OCI-LY7 (cell line): ENCODE measurements around the gene GFY.

Experiments
- CTCF ChIP-seq: fragments of 200-600 bp; sonication (generic); conservative IDR thresholded peaks from 2 replicates; pipeline ENCODE4 v1.5.1; 2014; ENCODE audit warnings: mild to moderate bottlenecking, antibody characterized with exemption, low read length, moderate library complexity, mixed read lengths
- EZH2phosphoT487 ChIP-seq: fragments of 200-600 bp; sonication (generic); IDR thresholded peaks from 2 replicates; pipeline ENCODE4 v1.6.1; 2018; ENCODE audit warnings: low read depth, borderline replicate concordance, mild to moderate bottlenecking, mixed run types, antibody characterized with exemption, low read length, moderate library complexity, mixed read lengths

- TF ChIP-seq CTCF (no peak), EZH2phosphoT487 (no peak)
Measured at GRCh38 chr19:49456326-49456725, 31.1 kb downstream of the GFY start.
